ENCODE data around the gene THUMPD3.

GRCh38 chr3:9380014-9380413 is 17.2 kb downstream of the THUMPD3 start:
- TF ChIP-seq CTCF (IDR thresholded peaks at IDR 0.05) (no peak), POLR2A (IDR thresholded peaks at IDR 0.05) (no peak)
